Measurements from ENCODE around the gene ODAD2.

Gene ODAD2

DNA sequence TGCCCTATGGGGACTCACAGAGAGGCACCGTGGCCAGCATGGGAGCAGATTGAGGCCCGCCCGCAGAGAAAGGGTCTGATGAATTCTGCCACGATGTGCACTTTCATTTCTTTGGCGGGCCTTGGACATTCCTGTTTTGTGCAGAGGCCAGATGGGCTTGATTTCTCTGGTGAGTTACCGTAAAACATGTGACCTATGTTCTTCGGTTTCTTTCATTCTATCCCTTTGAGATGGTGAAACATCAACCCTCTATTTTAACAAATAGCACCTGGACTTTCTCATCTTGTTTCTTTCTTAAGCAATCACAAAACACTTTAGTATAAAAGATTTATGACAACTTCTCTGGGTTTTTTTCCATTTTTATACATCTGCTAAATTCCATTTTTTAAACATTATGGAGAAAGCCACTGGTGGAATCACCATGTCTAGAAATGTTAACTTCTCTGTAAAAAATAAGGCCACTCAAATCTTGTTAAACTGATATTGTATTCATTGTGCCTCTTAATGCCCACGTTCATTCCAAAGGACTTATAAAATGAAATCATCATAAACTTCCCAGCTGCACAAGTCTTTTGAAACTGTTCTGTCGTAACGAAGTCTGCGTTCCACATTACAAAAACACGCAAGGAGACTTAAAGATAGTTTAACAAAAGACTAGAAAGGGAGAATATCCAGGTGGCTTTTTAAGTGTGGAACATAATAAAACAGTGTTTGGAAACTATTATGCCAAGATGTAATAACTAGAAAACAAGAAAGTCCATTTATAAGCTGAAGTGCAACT is 21.4 kb upstream of the ODAD2 start:
- TF ChIP-seq ZFX (IDR thresholded peaks at IDR 0.05) = no peak
- TF ChIP-seq, protein P1, sequence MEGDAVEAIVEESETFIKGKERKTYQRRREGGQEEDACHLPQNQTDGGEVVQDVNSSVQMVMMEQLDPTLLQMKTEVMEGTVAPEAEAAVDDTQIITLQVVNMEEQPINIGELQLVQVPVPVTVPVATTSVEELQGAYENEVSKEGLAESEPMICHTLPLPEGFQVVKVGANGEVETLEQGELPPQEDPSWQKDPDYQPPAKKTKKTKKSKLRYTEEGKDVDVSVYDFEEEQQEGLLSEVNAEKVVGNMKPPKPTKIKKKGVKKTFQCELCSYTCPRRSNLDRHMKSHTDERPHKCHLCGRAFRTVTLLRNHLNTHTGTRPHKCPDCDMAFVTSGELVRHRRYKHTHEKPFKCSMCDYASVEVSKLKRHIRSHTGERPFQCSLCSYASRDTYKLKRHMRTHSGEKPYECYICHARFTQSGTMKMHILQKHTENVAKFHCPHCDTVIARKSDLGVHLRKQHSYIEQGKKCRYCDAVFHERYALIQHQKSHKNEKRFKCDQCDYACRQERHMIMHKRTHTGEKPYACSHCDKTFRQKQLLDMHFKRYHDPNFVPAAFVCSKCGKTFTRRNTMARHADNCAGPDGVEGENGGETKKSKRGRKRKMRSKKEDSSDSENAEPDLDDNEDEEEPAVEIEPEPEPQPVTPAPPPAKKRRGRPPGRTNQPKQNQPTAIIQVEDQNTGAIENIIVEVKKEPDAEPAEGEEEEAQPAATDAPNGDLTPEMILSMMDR (conservative IDR thresholded peaks at IDR 0.05) = no peak
- no peak overlapping the region for H3K27ac ChIP-seq

DNA sequence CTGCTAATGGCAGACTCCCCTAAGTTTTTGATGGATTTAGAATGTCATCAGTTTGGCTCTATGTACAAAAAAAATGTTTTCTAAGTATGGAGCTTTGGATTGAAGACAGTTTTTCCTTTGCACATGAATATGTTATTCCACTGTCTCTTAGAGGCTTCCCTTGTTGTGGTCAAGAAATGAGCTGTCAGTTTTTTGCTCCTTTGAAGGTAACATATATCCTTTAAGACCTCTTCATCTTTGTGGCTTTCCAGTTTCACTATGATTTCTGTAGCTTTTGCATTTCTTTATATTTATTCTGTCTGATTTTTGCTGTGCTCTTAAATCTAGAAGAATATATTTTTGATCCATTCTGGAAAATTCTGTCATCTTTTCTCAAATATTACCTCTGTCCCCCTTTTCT is 15.8 kb upstream of the ODAD2 start:
- TF ChIP-seq ZFX (IDR thresholded peaks at IDR 0.05) = no peak
- TF ChIP-seq, protein P1 (conservative IDR thresholded peaks at IDR 0.05) = no peak
- no peak overlapping the region for H3K27ac ChIP-seq

DNA sequence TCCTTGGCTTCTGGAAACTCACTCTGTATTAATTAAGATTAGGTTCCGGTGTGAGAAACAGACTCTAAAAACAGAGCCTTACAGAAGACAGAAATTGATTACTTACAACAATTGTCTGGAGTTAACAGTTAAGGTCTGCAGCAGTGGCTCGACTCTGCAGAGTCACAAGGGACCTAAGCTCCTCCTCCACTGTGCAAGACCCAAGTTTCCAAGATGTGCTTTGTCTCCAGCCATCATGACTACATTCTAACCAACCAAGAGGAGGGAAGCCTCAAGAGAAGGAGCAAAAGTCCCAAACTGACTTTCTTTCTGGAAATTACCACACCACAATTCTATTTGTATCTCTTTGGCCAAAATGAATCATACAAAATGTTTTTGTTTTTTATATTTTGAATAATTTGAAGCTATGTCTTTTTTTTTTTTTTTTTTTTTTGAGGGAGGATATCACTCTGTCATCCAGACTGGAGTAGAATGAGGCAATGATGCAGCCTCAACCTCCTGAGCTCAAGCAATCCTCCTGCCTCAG is 14.2 kb upstream of the ODAD2 start:
- no peak overlapping the region for H3K27ac ChIP-seq
- TF ChIP-seq ZFX (IDR thresholded peaks at IDR 0.05) = no peak
- TF ChIP-seq, protein P1 (conservative IDR thresholded peaks at IDR 0.05) = no peak

DNA sequence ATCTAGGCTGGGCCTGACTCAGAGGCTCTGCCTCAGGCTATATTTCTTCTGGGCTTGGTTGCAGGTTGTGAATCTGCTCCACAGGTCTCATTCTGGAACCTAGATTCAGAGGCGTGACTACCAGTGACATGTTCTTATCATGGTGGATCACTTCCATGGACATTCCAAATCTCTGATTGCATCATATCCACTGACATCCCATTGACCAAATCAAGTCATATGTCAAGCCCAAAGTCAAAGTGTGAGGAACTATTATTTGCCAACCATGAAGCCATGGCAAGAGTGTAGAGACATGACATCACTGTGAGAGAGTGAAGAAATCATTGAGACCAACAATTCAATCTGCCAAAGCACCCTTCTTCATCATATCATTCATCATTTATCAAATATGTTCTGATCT is 11.9 kb upstream of the ODAD2 start:
- TF ChIP-seq, protein P1 (conservative IDR thresholded peaks at IDR 0.05) = no peak
- no peak for TF ChIP-seq ZFX (IDR thresholded peaks at IDR 0.05)
- no peak overlapping the region for H3K27ac ChIP-seq

DNA sequence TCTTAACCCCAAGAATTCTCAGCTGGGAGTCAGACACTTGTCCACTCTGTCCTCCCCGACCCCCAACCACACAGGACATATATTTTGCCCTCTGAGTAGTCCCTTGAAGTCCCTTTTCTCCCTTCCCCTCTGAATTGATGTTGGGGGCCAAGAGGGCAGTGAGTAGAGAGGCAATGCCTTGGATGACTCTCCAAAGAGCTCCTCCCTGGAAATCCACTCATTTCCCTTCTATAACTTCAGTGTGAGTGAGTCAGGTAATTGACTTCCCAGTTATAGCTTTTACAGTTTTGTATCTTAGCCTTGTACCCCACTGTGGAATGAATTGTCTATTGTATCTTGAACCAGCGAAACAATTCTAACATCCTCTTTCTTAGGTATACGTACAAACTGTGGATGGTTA is 9.2 kb upstream of the ODAD2 start:
- TF ChIP-seq, protein P1 (conservative IDR thresholded peaks at IDR 0.05) = no peak
- no peak for TF ChIP-seq ZFX (IDR thresholded peaks at IDR 0.05)
- no peak overlapping the region for H3K27ac ChIP-seq

DNA sequence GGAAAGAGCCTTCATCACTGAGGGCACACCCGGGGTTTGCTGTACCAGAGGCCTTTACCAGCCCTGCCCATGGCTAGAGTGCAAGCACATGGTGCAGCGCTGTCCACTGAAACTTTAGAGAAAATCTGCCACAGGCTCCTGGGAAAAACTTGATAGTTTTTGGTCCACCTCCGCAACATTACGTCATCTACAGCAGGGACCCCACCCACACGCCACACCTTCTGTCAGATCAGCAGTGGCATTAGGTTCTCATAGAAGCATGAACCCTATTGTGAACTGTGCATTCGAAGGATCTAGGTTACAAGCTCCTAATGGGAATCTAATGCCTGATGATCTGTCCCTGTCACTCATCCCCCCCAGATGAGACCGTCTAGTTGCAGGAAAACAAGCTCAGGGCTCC is 2.5 kb upstream of the ODAD2 start:
- no peak for TF ChIP-seq ZFX (IDR thresholded peaks at IDR 0.05)
- TF ChIP-seq, protein P1 (conservative IDR thresholded peaks at IDR 0.05) = no peak
- H3K27ac ChIP-seq = no peak overlapping the region

DNA sequence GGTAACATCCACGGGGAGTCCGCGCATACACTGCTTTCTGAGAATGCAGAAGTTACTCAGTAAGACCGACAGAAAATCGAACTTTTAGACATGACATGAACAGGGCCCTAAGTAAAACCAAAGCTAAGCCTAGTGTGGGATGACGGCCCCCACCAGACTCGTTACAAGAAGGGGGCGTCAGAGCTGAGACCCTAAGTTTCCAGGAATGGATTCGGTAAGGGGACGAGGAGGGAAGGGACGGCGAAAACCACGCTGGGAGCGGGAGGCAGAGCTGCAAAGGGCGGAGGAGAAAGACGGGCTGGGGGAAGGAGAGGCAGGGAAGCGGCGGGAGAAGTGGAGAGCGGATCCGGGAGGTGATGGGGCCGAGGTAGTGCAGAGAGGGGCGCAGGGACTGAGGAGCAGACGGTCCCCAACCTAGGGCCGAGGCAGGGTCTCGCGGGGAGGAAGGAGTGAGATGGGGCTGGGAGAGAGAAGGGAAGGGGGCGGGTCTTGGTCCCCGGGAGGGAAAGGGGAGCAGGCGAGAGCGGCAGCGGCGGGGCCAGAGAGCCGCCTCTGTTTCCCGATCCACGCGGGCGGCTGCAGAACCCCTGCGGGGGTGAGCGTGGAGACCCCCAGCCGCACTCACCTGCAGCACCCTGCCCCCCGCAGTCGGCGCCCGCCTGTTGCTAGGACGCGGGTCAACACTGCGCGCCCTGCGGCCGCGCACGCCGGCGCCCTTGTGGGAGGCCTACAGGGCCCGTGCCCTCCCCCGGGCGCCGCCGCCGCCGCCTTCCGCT is 513 bp downstream of the ODAD2 start:
- TF ChIP-seq, protein P1 (conservative IDR thresholded peaks at IDR 0.05) = no peak
- TF ChIP-seq ZFX (IDR thresholded peaks at IDR 0.05) = peak; percentile 28; the same call in 1 of the 2 replicates
- H3K27ac ChIP-seq = no peak overlapping the region
